ENCODE data around the gene POC1A.

The POC1A gene

DNA sequence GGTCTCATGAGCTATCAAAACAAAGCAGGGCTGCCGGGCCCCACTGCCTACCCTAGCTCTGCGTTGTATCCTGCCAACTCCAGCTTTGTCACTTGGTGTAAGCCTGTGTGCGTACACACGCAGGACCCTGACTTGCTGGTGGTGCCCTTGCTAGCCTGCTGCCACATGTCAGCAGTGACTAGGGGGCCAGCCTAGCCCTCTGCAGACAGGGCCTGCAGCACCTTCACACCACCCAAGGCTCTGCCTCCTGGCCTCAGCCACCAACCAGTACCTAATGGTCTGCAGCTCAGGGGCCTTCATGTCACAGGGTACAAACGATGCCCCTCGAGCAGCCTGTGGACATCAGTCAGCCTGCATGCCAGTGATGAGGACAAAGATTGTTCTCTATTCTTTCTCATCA, 67.8 kb downstream of the POC1A start:
- H3K27ac ChIP-seq: no peak overlapping the region

DNA sequence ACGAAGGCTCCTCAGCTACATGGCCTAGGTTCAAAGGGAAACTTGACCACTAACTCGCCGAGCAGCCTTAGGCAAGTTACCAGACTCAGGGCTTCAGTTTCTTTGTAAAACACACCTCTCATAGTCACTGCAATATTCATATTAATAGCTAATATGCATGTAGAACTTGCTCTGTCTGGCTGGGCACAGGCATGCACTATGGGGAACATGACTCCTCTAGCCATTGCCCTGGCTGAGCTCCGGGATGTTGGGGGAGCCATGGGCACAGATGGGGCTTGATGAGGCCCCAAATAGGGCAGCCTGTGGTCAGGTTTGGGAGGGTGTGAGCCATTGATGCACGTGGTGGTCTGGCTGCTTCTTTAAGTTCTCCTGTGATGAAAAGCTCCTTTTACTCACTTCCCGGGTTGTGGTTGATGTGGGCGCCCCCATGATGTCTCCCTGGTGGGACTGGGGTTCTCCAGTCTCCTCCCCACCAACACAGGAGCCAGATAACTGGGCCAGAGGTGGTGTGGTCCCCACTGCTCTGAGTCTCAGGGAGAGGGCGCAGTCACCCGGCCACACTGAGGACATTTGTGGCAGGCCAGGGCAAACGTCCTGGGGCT, 68.4 kb downstream of the POC1A start:
- TF ChIP-seq, protein P1, sequence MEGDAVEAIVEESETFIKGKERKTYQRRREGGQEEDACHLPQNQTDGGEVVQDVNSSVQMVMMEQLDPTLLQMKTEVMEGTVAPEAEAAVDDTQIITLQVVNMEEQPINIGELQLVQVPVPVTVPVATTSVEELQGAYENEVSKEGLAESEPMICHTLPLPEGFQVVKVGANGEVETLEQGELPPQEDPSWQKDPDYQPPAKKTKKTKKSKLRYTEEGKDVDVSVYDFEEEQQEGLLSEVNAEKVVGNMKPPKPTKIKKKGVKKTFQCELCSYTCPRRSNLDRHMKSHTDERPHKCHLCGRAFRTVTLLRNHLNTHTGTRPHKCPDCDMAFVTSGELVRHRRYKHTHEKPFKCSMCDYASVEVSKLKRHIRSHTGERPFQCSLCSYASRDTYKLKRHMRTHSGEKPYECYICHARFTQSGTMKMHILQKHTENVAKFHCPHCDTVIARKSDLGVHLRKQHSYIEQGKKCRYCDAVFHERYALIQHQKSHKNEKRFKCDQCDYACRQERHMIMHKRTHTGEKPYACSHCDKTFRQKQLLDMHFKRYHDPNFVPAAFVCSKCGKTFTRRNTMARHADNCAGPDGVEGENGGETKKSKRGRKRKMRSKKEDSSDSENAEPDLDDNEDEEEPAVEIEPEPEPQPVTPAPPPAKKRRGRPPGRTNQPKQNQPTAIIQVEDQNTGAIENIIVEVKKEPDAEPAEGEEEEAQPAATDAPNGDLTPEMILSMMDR (conservative IDR thresholded peaks at IDR 0.05): no peak
- no peak for TF ChIP-seq ZFX (IDR thresholded peaks at IDR 0.05)
- H3K27ac ChIP-seq: no peak overlapping the region

More for the DNA sequence above, 67.8 kb downstream of the POC1A start:
- no peak for TF ChIP-seq ZFX (IDR thresholded peaks at IDR 0.05)
- TF ChIP-seq, protein P1 (conservative IDR thresholded peaks at IDR 0.05): no peak

DNA sequence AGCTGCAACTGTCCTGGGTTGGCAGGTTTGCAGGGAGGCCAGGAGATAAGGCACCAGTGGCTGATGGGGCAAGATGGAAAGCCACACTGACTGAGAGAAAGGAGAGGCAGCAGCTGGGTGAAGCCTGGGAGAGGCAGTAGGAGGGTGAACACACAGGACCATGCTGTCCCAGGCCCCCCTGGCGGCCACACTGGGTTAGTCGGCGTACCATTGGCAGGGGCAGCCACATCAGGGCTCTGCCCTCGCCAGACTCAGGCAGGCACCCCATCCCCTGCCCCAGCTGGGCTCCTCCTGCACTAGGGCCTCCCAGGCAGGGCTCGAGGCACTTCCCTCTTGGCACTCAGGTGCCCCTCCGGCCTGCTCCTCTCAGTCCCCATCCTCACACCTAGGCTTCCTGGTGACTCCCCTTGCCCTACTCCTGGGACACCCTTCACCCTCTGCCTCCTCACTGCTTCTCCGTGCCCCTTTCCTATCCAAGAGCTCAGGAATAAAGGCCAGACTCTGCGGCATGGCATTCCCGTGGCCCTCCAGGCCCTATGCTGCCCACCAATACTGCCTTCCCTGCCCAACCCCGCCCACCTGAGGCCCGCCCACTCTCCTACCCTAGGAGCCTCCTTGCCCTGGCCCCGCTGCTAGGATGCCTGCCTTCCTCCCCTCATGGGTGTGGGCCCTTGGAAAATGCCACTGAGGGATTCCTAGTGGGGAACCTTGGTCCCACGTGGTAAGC, 69.1 kb downstream of the POC1A start:
- TF ChIP-seq, protein P1 (conservative IDR thresholded peaks at IDR 0.05): no peak
- TF ChIP-seq ZFX (IDR thresholded peaks at IDR 0.05): no peak
- H3K27ac ChIP-seq: no peak overlapping the region

DNA sequence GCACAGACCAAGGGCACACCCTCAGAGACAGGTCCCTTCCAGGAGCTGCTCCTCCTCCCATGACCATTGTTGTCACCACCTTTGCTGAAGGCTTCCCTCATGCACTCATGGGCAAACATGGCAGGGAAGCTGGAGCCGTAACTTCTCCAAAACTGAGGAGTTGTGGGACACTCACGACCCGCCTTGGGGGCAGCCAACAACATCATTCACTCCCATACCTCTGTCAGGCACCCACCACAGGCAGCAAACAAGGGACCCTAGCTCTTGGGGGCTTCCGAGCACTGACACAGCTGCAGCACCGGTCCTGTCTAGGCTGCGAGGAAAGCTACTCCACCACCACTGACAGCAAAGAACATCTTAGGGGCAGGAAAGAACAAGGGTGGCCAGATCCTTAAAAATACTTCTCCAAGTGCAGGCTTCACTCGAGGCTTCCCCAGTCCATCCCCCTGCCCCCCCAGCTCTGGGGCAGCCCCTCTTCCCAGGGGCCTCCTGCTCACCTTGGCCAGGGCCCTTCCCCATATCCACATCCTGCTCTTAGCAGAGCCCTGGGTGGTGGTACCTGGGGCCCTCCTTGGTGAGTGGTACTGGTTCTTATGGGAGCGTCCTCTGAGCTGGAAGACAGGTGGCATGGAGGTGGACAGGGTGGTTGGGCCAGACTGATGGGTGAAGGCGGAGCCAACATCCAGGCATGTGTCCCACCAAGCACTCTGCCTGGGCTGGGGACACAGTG, 69.8 kb downstream of the POC1A start:
- no peak overlapping the region for H3K27ac ChIP-seq
- TF ChIP-seq, protein P1 (conservative IDR thresholded peaks at IDR 0.05): no peak
- TF ChIP-seq ZFX (IDR thresholded peaks at IDR 0.05): no peak

DNA sequence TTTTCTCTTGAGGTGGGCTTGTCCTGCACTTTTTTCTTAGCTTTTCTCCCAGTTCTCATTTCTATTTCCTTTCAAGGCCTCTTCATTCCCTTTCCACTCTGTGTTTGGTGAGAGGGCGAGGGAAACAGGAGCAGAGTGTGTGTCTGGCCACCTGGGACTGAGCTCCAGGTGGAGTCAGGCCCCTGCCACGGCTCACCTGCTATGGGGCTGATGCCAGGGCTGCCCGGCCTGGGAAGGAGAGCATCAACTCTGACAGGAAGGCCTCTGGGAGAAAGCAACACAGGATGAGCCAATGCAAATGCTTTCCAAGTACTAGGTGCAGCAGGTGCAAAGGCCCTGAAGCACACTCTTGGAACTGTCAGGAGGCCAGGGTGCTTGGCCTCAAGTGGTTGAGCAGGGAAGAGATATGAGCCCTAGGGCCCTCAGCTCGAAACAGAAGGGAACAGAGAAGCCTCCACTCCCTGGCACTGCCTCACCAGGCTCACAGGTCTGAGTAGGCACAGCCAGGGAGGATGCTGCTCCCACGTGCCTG, 70.6 kb downstream of the POC1A start:
- no peak overlapping the region for H3K27ac ChIP-seq

DNA sequence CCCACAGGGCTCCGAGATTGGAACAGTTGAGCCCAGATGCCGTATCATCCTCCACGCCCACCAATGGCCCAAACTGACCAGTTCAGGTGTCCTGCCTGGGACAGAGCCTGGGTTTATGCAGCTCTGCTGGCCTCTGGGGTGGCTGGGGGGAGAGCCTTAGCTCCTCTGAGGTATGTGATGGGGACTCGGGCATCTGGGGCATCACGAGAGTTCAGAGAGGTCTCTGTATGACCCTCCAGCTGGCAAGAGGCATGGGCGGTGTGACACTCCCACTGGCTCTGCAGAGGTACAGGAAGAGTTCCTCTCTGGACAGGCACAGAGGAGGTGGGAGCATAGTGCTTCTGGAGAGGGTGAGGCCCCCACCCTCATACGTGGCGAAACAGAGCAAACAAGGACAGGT, 71.3 kb downstream of the POC1A start:
- TF ChIP-seq, protein P1 (conservative IDR thresholded peaks at IDR 0.05): no peak
- no peak for TF ChIP-seq ZFX (IDR thresholded peaks at IDR 0.05)
- H3K27ac ChIP-seq: no peak overlapping the region

More for the DNA sequence above, 70.6 kb downstream of the POC1A start:
- TF ChIP-seq, protein P1 (conservative IDR thresholded peaks at IDR 0.05): no peak
- no peak for TF ChIP-seq ZFX (IDR thresholded peaks at IDR 0.05)

Measured in C4-2B (cell line).